HepG2 (cell line): ENCODE data around the gene SP7. TPM values are rescaled to one million over a fixed set of nuclear protein-coding genes. Genes with fewer than 3 reads are reported as not detected.

Experiments used
- ELK4 ChIP-seq: sonication (generic); formaldehyde crosslinking; IDR thresholded peaks from 2 replicates; pipeline ENCODE4 v1.9.0; 2021; ENCODE audit warnings: missing genetic modification reagents, borderline replicate concordance
- ETV6 ChIP-seq: sonication (generic); formaldehyde crosslinking; conservative IDR thresholded peaks from 2 replicates; pipeline ENCODE4 v1.4.0; 2020; ENCODE audit warnings: missing genetic modification reagents
- KDM3A ChIP-seq: IDR thresholded peaks from 2 replicates; pipeline ENCODE4 v1.6.1; 2018; ENCODE audit warnings: low read depth, missing compliant biosample characterization
- KDM5B ChIP-seq: sonication (generic); formaldehyde crosslinking; IDR thresholded peaks from 2 replicates; pipeline ENCODE4 v1.4.0; 2020; ENCODE audit warnings: missing genetic modification reagents, mild to moderate bottlenecking, borderline replicate concordance
- MXD4 ChIP-seq: IDR thresholded peaks from 2 replicates; pipeline ENCODE4 v1.6.1; 2016; ENCODE audit warnings: mild to moderate bottlenecking, missing biosample characterization, missing genetic modification reagents
- RARA ChIP-seq: IDR thresholded peaks from 2 replicates; pipeline ENCODE4 v1.6.1; 2016; ENCODE audit warnings: missing genetic modification reagents, missing compliant biosample characterization
- RORA ChIP-seq: sonication (generic); formaldehyde crosslinking; IDR thresholded peaks from 2 replicates; pipeline ENCODE4 v1.5.0; 2020; ENCODE audit warnings: mild to moderate bottlenecking, missing genetic modification reagents, moderate library complexity
- SPEN ChIP-seq: sonication (generic); formaldehyde crosslinking; IDR thresholded peaks from 2 replicates; pipeline ENCODE4 v1.5.1; 2020; ENCODE audit warnings: low read depth, mild to moderate bottlenecking, missing genetic modification reagents
- STAT6 ChIP-seq: sonication (generic); formaldehyde crosslinking; IDR thresholded peaks from 2 replicates; pipeline ENCODE4 v1.4.0; 2020; ENCODE audit warnings: missing genetic modification reagents, mild to moderate bottlenecking, borderline replicate concordance
- TFDP2 ChIP-seq: sonication (generic); formaldehyde crosslinking; IDR thresholded peaks from 2 replicates; pipeline ENCODE4 v1.4.0; 2020; ENCODE audit warnings: missing genetic modification reagents
- ZBTB14 ChIP-seq: sonication (generic); formaldehyde crosslinking; IDR thresholded peaks from 2 replicates; pipeline ENCODE4 v1.4.0; 2020; ENCODE audit warnings: missing genetic modification reagents
- ZHX2 ChIP-seq, 2 experiments: sonication (generic) in 1 of 2; formaldehyde crosslinking in 1 of 2; IDR thresholded peaks; 2 replicates each; pipeline versions ENCODE4 v1.6.1 to v1.9.0; 2014 to 2022; ENCODE audit warnings: antibody characterized with exemption in 1 of 2, borderline replicate concordance in 1 of 2, inconsistent platforms in 1 of 2, low read depth in 1 of 2, missing genetic modification reagents in 1 of 2
- ZNF138 ChIP-seq: sonication (generic); formaldehyde crosslinking; IDR thresholded peaks from 2 replicates; pipeline ENCODE4 v1.5.0; 2020; ENCODE audit warnings: mild to moderate bottlenecking, low read depth, missing genetic modification reagents
- ZNF660 ChIP-seq: sonication (generic); formaldehyde crosslinking; IDR thresholded peaks from 2 replicates; pipeline ENCODE4 v1.5.1; 2020; ENCODE audit warnings: mild to moderate bottlenecking, low read depth, missing genetic modification reagents, borderline replicate concordance
- ZNF788 ChIP-seq: sonication (generic); formaldehyde crosslinking; IDR thresholded peaks from 2 replicates; pipeline ENCODE4 v1.5.0; 2020; ENCODE audit warnings: mild to moderate bottlenecking, missing genetic modification reagents, borderline replicate concordance
- polyA plus RNA-seq, 8 experiments: library from polyadenylated mRNA; depleted of rRNA in 3 of 8; stranded (reverse) in 7 of 8; unstranded in 1 of 8; fragments of >200 nt; fragmentation: Illumina TruSeq in 4 of 8; extraction: Trizol in 4 of 8; gene quantifications; 2 replicates each; pipeline versions ENCODE4 v1.2.1 to v1.2.3, GENCODE V29; 2011 to 2016; ENCODE audit warnings: low read depth in 4 of 8, missing spikeins in 1 of 8, mixed read lengths in 1 of 8; ENCODE audit not compliant: insufficient read depth in 1 of 8
- total RNA-seq, 5 experiments: library from RNA; depleted of rRNA; stranded (reverse); fragments of >200 nt; fragmentation: Illumina TruSeq; extraction: Trizol; gene quantifications; 2 replicates each; pipeline ENCODE4 v1.2.3, GENCODE V29; 2016; ENCODE audit warnings: low read depth in 1 of 5

The SP7 gene
- total and polyA plus RNA-seq, 2 of the 13 experiments (the other 11 are each of a cell fraction or from before 2014, with no cell fraction given): not detected

GRCh38 chr12:53344824-53345485, 8.8 kb upstream of the SP7 start (continued):
- TF ChIP-seq ZNF138 (CRISPR knock-in tag) (no peak), ETV6 (CRISPR knock-in tag) (no peak), SPEN (CRISPR knock-in tag) (peak; percentile 27; the same call in 1 of the 2 replicates), KDM5B (no peak), ELK4 (CRISPR knock-in tag) (no peak), ZNF660 (CRISPR knock-in tag) (no peak), RORA (CRISPR knock-in tag) (no peak), ZHX2 (IDR thresholded peaks at IDR 0.05; ENCODE audit: low read depth) (no peak), ZHX2 (CRISPR knock-in tag; IDR thresholded peaks at IDR 0.05; ENCODE audit: borderline replicate concordance) (no peak), MXD4 (no peak), ZNF788 (peak; percentile 31; the same call in 1 of the 2 replicates), KDM3A (no peak), STAT6 (CRISPR knock-in tag) (no peak), TFDP2 (CRISPR knock-in tag) (no peak), ZBTB14 (CRISPR knock-in tag) (no peak), RARA (CRISPR knock-in tag) (no peak)
